Measurements from ENCODE around the gene DSG3.
A peak's percentile ranks its signal among the peaks of the same experiment; 100 is the strongest.

Gene DSG3

GRCh38 chr18:31510319-31510718 lies 62.8 kb downstream of the DSG3 start:
- Histone ChIP-seq H3K9me3 (ENCODE audit: control insufficient read depth, low read length) (no peaks in the 10 kb centered on the region), H3K4me1 (ENCODE audit: control insufficient read depth, insufficient read depth, low read length) (peaks cover 35% of the 10 kb centered on the region), H3K27me3 (ENCODE audit: control insufficient read depth, insufficient read depth, low read length) (no peaks in the 10 kb centered on the region), H3K4me3 (ENCODE audit: low read length) (no peak overlapping the region), H3K36me3 (ENCODE audit: control insufficient read depth, insufficient read depth, low read length) (no peaks in the 10 kb centered on the region), H3K9ac (ENCODE audit: low read length) (no peak overlapping the region)

- peaks cover 35% of the 10 kb centered on the region for H3K4me1 ChIP-seq (ENCODE audit: control insufficient read depth, insufficient read depth, low read length)
- H3K9ac ChIP-seq (ENCODE audit: low read length) = peak overlapping the region; percentile 27
- H3K27me3 ChIP-seq (ENCODE audit: control insufficient read depth, insufficient read depth, low read length) = no peaks in the 10 kb centered on the region
Measured at GRCh38 chr18:31511098-31511497, 63.6 kb downstream of the DSG3 start.

GRCh38 chr18:31512203-31512764 lies 64.7 kb downstream of the DSG3 start:
- Histone ChIP-seq H3K27me3 (ENCODE audit: control insufficient read depth, insufficient read depth, low read length) (no peaks in the 10 kb centered on the region), H3K9ac (ENCODE audit: low read length) (no peak overlapping the region), H3K4me1 (ENCODE audit: control insufficient read depth, insufficient read depth, low read length) (peaks cover 35% of the 10 kb centered on the region), H3K4me3 (ENCODE audit: low read length) (no peak overlapping the region), H3K36me3 (ENCODE audit: control insufficient read depth, insufficient read depth, low read length) (no peaks in the 10 kb centered on the region), H3K9me3 (ENCODE audit: control insufficient read depth, low read length) (no peaks in the 10 kb centered on the region)

More at GRCh38 chr18:31511098-31511497, 63.6 kb downstream of the DSG3 start:
- Histone ChIP-seq H3K9me3 (ENCODE audit: control insufficient read depth, low read length) (no peaks in the 10 kb centered on the region), H3K36me3 (ENCODE audit: control insufficient read depth, insufficient read depth, low read length) (no peaks in the 10 kb centered on the region), H3K4me3 (ENCODE audit: low read length) (no peak overlapping the region)

- Histone ChIP-seq H3K27me3 (ENCODE audit: control insufficient read depth, insufficient read depth, low read length) (no peaks in the 10 kb centered on the region), H3K4me3 (ENCODE audit: low read length) (no peak overlapping the region), H3K9ac (ENCODE audit: low read length) (no peak overlapping the region), H3K9me3 (ENCODE audit: control insufficient read depth, low read length) (no peaks in the 10 kb centered on the region), H3K4me1 (ENCODE audit: control insufficient read depth, insufficient read depth, low read length) (peaks cover 35% of the 10 kb centered on the region), H3K36me3 (ENCODE audit: control insufficient read depth, insufficient read depth, low read length) (no peaks in the 10 kb centered on the region)
Measured at GRCh38 chr18:31513189-31513935, 65.8 kb downstream of the DSG3 start.

- no peak overlapping the region for H3K9ac ChIP-seq (ENCODE audit: low read length)
- H3K9me3 ChIP-seq (ENCODE audit: control insufficient read depth, low read length) = no peaks in the 10 kb centered on the region
- H3K4me3 ChIP-seq (ENCODE audit: low read length) = no peak overlapping the region
- H3K4me1 ChIP-seq (ENCODE audit: control insufficient read depth, insufficient read depth, low read length) = peaks cover 16% of the 10 kb centered on the region
- no peaks in the 10 kb centered on the region for H3K27me3 ChIP-seq (ENCODE audit: control insufficient read depth, insufficient read depth, low read length)
- no peaks in the 10 kb centered on the region for H3K36me3 ChIP-seq (ENCODE audit: control insufficient read depth, insufficient read depth, low read length)
Measured at GRCh38 chr18:31516437-31516836, 68.9 kb downstream of the DSG3 start.

GRCh38 chr18:31526374-31526773 lies 78.8 kb downstream of the DSG3 start:
- Histone ChIP-seq H3K4me3 (ENCODE audit: low read length) (no peak overlapping the region), H3K36me3 (ENCODE audit: control insufficient read depth, insufficient read depth, low read length) (peaks cover 3% of the 10 kb centered on the region), H3K4me1 (ENCODE audit: control insufficient read depth, insufficient read depth, low read length) (no peaks in the 10 kb centered on the region), H3K9ac (ENCODE audit: low read length) (no peak overlapping the region), H3K9me3 (ENCODE audit: control insufficient read depth, low read length) (no peaks in the 10 kb centered on the region), H3K27me3 (ENCODE audit: control insufficient read depth, insufficient read depth, low read length) (no peaks in the 10 kb centered on the region)

Measured in mucosa of stomach (tissue), 1 donor.